Epithelial cell of umbilical artery (primary cell): ENCODE data around the gene CYLC2. TPM values are rescaled to one million over a fixed set of nuclear protein-coding genes. Genes with fewer than 3 reads are reported as not detected.

Experiments
- total RNA-seq: library from RNA; depleted of rRNA; stranded (reverse); fragments of >200 nt; gene quantifications from 2 replicates; pipeline ENCODE4 v1.2.3, GENCODE V29; 2014

The CYLC2 gene
- total RNA-seq, result not detected in 2 replicates

GRCh38 chr9:102995033-102995432 lies at the start of gene CYLC2:
TSS of gene CYLC2 (plus strand) at chr9:102995333. CDS start at chr9:102995381, 48 bp downstream.

